ENCODE measurements around the gene PDE4A.

Gene PDE4A

DNA sequence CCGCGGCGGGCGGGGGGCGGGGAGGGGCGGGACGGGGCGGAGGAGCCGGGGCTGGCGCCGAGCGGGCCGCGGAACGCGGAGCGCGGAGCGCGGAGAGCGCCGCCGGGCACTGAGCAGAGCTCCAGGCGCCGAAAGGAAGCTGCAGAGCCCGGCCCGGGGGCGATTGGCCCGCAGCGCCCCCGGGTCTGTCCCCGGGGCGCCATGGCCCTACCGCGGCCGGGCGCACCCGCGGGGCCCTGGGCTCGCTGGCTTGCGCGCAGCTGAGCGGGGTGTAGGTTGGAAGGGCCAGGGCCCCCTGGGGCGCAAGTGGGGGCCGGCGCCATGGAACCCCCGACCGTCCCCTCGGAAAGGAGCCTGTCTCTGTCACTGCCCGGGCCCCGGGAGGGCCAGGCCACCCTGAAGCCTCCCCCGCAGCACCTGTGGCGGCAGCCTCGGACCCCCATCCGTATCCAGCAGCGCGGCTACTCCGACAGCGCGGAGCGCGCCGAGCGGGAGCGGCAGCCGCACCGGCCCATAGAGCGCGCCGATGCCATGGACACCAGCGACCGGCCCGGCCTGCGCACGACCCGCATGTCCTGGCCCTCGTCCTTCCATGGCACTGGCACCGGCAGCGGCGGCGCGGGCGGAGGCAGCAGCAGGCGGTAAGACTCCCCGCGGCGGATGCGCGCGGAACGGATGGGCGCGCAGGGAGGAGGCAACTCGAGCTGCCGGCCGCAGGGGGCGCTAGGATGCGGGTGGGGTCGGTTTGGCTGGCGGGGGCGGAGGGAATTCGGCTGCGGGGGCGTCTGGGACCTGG is at the start of gene PDE4A:
Gene PDE4A (plus strand): TSS at position 95 of the 796 bp plus-strand sequence. CDS start 227 bp downstream, at position 322.
- in situ Hi-C loops (cut with MboI; ENCODE audit: low sequenced_read_pairs) = no loop called here

GRCh38 chr19:10372690-10373089 is 47.6 kb upstream of the PDE4A start:
- in situ Hi-C loops (cut with MboI; ENCODE audit: low sequenced_read_pairs) = no loop called here

GRCh38 chr19:10374931-10375330 is 45.4 kb upstream of the PDE4A start:
- in situ Hi-C loops (cut with MboI; ENCODE audit: low sequenced_read_pairs) = loop anchor here (25.0 kb wide), 2 partner anchors 263 to 438 kb away; partner anchors contain the start of genes ANGPTL6, EIF3G, OLFM2 and P2RY11

DNA sequence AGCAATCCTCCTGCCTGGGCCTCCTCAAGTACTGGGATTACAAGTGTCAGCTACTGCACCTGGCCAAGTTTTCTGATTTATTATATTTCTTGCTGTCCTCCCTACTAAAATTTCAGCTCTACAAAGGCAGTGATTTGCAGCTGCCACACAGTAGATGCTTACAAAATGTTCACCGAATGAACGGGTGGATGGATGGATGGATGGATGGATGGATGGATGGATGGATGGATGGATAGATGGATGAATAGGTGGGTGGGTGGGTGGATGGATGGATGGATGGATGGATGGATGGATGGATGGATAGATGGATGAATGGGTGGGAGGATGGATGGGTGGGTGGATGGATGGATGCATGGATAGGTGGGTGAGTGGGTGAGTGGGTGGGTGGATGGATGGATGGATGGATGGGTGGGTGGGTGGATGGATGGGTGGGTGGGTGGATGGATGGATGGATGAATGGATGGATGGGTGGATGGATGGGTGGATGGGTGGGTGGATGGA is 43.1 kb upstream of the PDE4A start:
- in situ Hi-C loops (cut with MboI; ENCODE audit: low sequenced_read_pairs) = loop anchor here (25.0 kb wide), 2 partner anchors 265 to 440 kb away; partner anchors contain the start of genes ANGPTL6, EIF3G, OLFM2 and P2RY11

GRCh38 chr19:10378124-10378523 is 42.2 kb upstream of the PDE4A start:
- in situ Hi-C loops (cut with MboI; ENCODE audit: low sequenced_read_pairs) = loop anchor here (25.0 kb wide), 2 partner anchors 266 to 441 kb away; partner anchors contain the start of genes ANGPTL6, EIF3G, OLFM2 and P2RY11

GRCh38 chr19:10379880-10380312 is 40.4 kb upstream of the PDE4A start:
- in situ Hi-C loops (cut with MboI; ENCODE audit: low sequenced_read_pairs) = loop anchor here (25.0 kb wide), 2 partner anchors 268 to 443 kb away; partner anchors contain the start of genes ANGPTL6, EIF3G, OLFM2 and P2RY11

DNA sequence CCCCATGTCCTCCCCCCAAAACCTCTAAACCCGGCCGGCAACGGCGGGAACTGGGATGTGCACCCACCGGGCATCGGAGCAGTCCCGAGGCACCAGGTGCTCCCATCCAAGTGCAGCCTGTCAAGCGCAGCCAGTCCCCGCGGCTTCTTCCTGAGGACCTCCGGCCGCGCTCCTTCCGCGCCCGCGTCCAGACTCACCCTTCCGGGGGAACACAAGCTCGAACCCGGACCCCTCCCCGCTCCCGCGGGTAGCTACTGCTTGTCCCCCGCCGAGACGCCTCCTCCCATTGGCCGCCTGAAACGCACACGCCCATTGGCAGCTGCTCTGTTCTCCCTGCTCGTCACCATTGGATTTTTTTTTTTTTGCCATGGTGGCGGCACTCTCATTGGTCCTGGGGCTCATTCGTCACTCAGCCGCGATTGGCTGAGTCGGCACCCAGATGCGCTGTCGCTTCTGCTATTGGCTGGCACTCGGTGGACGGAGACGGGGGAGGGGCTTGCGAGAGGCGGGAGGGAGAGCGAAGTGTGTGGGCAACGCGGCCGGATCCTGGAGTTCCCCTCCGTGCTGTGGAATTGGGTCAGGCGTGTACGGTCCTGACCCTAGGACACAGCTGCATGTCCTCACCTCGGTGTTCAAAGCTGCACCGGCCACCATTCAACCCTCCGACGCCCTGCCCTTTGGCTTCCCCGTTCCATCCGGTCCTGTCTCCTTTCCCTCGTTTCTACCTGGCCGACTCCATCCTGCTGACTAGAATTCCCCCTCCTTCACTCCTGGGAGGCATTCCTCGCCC is 39.8 kb upstream of the PDE4A start, which contains the start of gene TYK2:
Gene TYK2 (minus strand): TSS at position 260 of the 790 bp plus-strand sequence. CDS start 2,166 bp downstream, outside the sequence.
- in situ Hi-C loops (cut with MboI; ENCODE audit: low sequenced_read_pairs) = loop anchor here (25.0 kb wide), 2 partner anchors 268 to 443 kb away; partner anchors contain the start of genes ANGPTL6, EIF3G, OLFM2 and P2RY11

DNA sequence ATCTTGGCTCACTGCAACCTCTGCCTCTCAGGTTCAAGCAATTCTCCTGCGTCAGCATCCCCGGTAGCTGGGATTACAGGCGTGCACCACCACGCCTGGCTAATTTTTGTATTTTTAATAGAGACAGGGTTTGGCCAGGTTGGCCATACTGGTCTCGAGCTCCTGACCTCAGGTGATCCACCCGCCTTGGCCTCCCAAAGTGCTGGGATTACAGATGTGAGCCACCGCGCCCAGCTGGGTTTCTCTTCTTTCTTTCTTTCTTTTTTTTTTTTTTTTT is 37.2 kb upstream of the PDE4A start:
- in situ Hi-C loops (cut with MboI; ENCODE audit: low sequenced_read_pairs) = loop anchor here (25.0 kb wide), 2 partner anchors 271 to 446 kb away; partner anchors contain the start of genes ANGPTL6, EIF3G, OLFM2 and P2RY11

- in situ Hi-C loops (cut with MboI; ENCODE audit: low sequenced_read_pairs) = loop anchor here (25.0 kb wide), 2 partner anchors 272 to 447 kb away; partner anchors contain the start of genes ANGPTL6, EIF3G, OLFM2 and P2RY11
Measured at GRCh38 chr19:10384580-10384979, 35.8 kb upstream of the PDE4A start.

DNA sequence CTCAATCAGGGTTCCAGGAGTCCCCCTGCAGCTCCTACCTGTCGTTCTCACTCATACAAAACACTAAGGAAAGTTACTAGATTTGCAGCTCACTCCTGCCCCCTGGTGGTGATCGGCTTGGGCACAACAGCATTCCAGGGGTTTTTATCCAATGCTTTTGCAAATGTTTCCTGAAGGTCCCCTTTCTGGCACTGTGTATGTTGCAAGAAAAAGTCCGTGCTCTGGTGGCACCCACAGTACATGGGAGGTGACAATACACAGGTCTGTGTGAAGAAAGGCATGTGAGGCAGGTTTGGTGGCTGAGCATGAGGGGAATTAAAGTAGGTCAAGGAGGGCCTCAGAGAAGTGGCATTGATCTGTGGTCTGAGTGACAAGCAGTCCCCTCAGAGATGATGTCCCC is 31.4 kb upstream of the PDE4A start:
- in situ Hi-C loops (cut with MboI; ENCODE audit: low sequenced_read_pairs) = loop anchor here (5.0 to 25.0 kb wide), 3 partner anchors 117 to 452 kb away; partner anchors contain the start of genes ANGPTL6, EIF3G, ICAM1 and OLFM2

DNA sequence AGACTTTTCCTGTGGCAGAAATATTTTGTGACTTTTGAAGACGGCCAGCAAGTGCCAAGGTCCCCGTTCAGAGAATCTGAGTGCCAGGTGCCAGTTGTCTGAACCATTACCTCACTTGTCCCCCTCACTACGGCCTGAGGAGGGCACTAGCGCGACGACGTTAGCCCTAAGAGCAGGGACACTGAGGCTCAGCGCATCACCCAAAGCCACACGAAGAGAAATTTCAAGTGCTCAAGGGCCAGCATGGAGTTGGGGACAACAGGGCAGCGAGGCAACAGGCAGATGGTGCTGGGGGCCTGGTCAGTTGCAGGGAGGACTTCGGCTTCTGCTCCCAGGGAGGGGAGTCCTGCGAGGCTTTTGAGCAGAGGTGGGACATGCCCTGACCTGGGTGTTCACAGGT is 30.5 kb upstream of the PDE4A start:
- in situ Hi-C loops (cut with MboI; ENCODE audit: low sequenced_read_pairs) = loop anchor here (5.0 to 25.0 kb wide), 3 partner anchors 118 to 453 kb away; partner anchors contain the start of genes ANGPTL6, EIF3G, ICAM1 and OLFM2

DNA sequence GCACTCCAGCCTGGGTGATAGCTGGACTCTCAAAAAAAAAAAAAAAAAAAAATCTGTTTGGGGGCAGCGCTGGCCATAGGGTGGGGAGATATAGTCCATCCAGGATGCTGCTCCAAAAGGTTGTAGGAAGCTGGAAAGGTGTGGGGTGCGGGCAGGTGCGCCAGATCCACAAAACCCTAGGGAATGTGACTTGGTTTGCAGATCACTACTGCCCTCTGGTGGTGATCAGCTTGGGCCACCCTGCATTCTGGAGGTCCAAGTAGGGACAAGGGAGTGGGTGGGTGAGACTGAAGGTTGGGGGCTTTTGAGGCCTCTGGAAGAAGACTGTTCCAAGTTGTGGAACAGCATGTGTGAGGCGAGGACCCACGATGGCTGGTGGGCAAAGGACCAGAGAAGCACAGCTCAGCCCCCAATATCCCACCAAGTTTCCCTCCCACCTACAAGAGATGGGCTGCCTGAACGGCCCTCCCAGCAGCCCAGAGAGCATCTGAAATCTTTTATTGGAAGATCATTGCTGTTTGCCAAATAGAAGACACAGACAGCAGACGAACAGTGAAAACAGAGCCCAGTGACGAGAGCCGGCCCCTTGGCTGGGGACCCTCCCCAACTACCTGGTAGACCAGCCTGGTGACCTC is 29.6 kb upstream of the PDE4A start:
- in situ Hi-C loops (cut with MboI; ENCODE audit: low sequenced_read_pairs) = loop anchor here (25.0 kb wide), 2 partner anchors 278 to 453 kb away; partner anchors contain the start of genes ANGPTL6, EIF3G, OLFM2 and P2RY11

DNA sequence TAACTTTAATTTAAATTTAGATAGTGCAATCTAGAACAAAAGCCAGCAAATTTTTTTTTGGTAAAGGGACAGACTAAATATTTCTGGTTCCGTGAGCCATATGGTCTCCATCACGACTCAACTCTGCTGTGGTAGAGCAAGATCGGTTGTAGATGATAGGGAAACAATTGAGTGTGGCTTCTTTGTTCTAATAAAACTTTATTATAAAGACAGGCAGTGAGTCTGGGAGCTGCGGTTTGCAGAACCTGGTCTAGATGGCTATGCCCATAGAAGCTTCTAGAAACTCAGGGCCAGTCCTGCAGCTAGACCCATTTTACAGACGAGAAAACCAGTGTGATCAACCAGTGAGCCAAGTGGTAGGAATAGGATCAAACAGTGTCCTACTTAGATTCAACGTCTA is 28.2 kb upstream of the PDE4A start:
- in situ Hi-C loops (cut with MboI; ENCODE audit: low sequenced_read_pairs) = loop anchor here (25.0 kb wide), 2 partner anchors 280 to 455 kb away; partner anchors contain the start of genes ANGPTL6, EIF3G, OLFM2 and P2RY11

DNA sequence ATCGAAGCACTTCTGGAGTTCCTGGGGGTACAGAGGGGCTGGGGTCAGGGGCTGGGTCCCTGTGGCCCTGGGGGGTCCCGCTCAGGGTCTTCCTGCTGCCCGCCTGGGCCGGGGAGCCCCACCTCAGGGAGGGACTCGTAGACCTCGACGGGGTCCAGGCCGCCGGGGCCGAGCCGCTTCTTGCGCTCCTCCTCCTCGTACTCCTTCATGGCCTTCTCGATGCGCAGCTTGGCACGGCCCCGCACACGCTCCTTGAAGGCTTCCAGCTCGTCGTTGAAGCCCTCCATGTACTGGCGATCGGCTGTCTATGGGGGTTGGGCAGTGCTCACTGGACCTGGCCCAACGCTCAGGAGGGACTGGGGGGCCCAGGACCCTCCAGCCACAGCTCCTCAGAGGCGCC is 27.2 kb upstream of the PDE4A start:
- in situ Hi-C loops (cut with MboI; ENCODE audit: low sequenced_read_pairs) = loop anchor here (25.0 kb wide), 2 partner anchors 281 to 456 kb away; partner anchors contain the start of genes ANGPTL6, EIF3G, OLFM2 and P2RY11

GRCh38 chr19:10395003-10395402 is 25.3 kb upstream of the PDE4A start:
- in situ Hi-C loops (cut with MboI; ENCODE audit: low sequenced_read_pairs) = loop anchor here (25.0 kb wide), 2 partner anchors 283 to 458 kb away; partner anchors contain the start of genes ANGPTL6, EIF3G, OLFM2 and P2RY11

DNA sequence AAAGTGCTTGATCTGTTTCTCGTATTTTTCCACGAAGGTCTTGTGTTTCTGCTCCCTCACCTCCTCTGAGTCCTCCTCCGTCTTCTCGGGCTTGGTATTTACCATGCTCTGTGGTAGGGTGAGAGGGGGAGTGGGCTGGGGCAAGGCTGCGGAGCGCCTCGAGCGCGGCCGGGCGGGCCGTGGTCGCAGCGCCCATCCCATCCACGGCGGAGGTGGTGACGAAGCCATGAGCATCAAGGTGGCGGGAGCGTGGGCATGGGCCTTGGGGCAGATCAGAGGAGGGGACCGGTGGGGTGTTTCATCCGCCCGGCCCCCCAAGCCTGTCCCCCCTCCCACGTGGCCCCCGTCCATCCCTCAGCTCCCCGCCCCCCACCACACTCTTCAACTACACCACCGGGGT is 24.9 kb upstream of the PDE4A start:
- in situ Hi-C loops (cut with MboI; ENCODE audit: low sequenced_read_pairs) = loop anchor here (25.0 kb wide), 2 partner anchors 283 to 458 kb away; partner anchors contain the start of genes ANGPTL6, EIF3G, OLFM2 and P2RY11

DNA sequence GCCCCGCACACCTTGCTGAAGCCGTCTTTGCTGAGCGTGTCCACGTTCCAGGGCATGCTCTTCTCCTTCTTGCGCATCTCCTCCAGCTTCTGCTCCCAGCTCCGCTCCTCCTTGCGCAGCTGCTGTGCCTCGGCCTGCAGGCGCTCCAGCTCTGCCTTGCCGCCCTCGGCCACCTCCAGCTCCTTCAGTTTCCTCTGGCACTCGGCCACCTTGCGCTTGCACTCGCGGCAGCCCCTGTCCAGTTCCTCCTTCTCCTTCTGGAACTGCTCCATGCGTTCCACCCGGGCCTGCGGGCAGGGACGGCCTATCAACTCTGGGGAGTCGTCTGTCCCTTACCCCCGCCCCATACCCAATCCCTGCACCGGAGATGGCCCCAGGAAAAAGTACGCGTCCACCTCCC is 24.4 kb upstream of the PDE4A start:
- in situ Hi-C loops (cut with MboI; ENCODE audit: low sequenced_read_pairs) = loop anchor here (25.0 kb wide), 2 partner anchors 284 to 459 kb away; partner anchors contain the start of genes ANGPTL6, EIF3G, OLFM2 and P2RY11

GRCh38 chr19:10398819-10399218 is 21.5 kb upstream of the PDE4A start:
- in situ Hi-C loops (cut with MboI; ENCODE audit: low sequenced_read_pairs) = loop anchor here (25.0 kb wide), 2 partner anchors 287 to 462 kb away; partner anchors contain the start of genes ANGPTL6, EIF3G, OLFM2 and P2RY11

- in situ Hi-C loops (cut with MboI; ENCODE audit: low sequenced_read_pairs) = loop anchor here (25.0 kb wide), 2 partner anchors 287 to 462 kb away; partner anchors contain the start of genes ANGPTL6, EIF3G, OLFM2 and P2RY11
Measured at GRCh38 chr19:10399340-10399739, 21.0 kb upstream of the PDE4A start.

All from HL-60/S4 treated with retinoic acid at 250 ng/mL for 4 days and 3 days (cell line).